ENCODE data around the gene AFF3.

DNA sequence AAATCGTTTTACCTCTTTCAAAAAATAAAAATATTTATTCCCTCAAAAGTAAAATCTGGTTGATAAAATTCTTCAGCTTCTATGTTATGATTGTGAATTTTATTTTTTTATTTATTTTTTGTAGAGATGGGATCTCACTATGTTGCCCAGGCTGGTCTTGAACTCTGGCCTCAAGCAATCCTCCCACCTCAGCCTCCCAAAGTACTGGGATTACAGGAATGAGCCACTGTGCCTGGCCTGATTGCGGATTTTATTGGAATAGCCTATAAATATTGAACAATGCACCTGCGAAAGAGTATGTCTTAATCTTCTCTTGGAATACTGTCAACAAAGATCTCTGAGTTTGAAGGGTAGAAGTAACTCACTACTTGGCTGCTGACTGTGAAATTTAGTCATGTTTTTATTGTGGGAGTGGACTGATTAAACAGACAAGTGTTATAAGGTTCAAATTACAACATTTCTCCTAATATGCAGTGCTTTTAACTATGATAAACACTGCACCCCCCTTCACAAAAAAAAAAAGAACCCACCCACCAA lies 138.0 kb downstream of the AFF3 start:
- TF ChIP-seq BHLHE40 (IDR thresholded peaks at IDR 0.05; ENCODE audit: borderline replicate concordance) (no peak), ELF4 (IDR thresholded peaks at IDR 0.05) (no peak), ARNT (IDR thresholded peaks at IDR 0.05) (no peak), FOXM1 (IDR thresholded peaks at IDR 0.05; ENCODE audit: borderline replicate concordance) (no peak), FOXK2 (IDR thresholded peaks at IDR 0.05) (no peak), SP1 (IDR thresholded peaks at IDR 0.05) (no peak)

Data from HEK293T (cell line).